ENCODE data around the gene VASN.
A peak's percentile ranks its signal among the peaks of the same experiment; 100 is the strongest.

VASN gene

DNA sequence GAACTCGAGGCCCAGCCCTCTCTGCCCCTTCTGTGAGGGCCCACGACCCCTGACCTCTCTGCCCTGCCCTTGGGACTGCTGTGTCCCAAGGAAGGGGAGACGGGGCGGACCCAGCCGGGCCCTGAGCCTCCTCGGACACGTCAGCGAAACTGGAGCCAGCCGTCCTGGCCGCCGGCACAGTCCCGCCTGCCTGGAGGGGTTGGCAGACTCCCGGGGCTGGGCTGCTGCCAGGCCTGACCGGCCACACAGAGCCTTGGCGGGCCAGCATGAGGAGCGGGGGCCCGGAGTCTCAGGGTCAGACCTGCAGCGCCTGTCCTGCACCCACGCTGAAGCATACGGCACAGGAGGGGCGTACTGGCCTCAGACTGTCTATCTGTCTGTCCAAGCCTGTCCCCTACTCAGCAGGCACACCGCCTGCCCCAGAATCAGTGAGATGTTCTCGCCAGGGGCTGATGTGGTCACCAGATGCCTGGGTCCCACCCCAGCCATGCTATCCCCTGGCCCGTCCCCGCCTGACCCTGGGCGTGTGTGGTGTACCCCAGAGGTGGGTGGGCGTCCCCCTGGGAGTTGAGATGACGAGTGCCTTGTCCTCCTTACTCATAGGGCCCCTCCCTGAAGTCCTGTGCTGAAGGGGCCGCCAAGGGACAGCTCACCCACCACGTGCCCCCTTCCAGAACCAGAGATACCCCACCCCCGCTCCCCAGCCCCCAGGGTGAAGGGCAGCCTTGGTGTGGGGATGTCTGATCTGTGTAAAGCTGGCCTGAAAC, 4.7 kb downstream of the VASN start:
- H3K27me3 ChIP-seq (ENCODE audit: low read depth, low read length), result no peaks in the 10 kb centered on the region
- no peak overlapping the region for H3K27ac ChIP-seq (ENCODE audit: low read length)
- H3K9me3 ChIP-seq (ENCODE audit: control insufficient read depth in 1 of 2, low read length in 2 of 2), result no peaks in the 10 kb centered on the region
- peaks cover 0 to 10% of the 10 kb centered on the region in 2 donors for H3K36me3 ChIP-seq (ENCODE audit: control insufficient read depth in 1 of 2, insufficient read depth in 2 of 2, low read length in 2 of 2)
- peaks cover 4 to 59% of the 10 kb centered on the region in 2 donors for H3K4me1 ChIP-seq (ENCODE audit: control insufficient read depth in 1 of 2, insufficient read depth in 2 of 2, low read length in 2 of 2)
- H3K4me3 ChIP-seq (ENCODE audit: low read depth in 1 of 2, low read length in 2 of 2), result peak overlapping the region; percentile 3 to 6

DNA sequence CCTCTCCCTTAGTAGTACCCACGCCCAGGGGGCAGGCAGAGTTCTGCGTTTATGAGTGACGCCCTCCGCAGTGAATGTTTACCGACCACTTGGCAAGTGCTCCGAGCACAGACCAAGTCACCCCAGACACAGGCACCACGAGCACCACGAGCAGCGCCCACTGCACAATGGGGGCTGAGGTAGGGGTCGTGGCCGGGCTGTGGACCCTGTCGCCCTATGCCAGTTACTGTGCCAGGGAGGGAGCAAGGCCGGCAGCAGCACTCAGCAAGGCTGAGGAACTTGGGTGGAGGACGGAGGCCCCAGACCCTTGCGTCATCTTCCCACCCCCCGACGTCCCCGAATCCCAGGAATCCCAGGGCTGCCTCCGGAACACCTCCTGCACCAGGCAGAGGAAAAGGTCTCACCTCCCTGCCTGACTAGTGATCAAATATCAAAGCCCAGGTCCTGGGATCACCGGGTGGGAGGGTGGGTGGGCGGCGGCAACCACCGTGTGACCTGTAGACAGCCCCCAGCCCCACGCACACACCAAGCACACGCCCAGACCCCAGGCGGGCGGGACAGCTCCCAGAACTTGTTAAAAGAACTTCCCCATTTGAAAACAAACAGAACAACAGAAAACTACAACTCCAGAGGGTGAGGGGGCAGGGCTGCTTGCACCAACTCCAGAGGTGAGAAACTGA, 5.4 kb downstream of the VASN start:
- Histone ChIP-seq H3K4me3 (ENCODE audit: low read depth in 1 of 2, low read length in 2 of 2) (peak overlapping the region in 1 of 2 donors; percentile 3), H3K9me3 (ENCODE audit: control insufficient read depth in 1 of 2, low read length in 2 of 2) (no peaks in the 10 kb centered on the region), H3K36me3 (ENCODE audit: control insufficient read depth in 1 of 2, insufficient read depth in 2 of 2, low read length in 2 of 2) (peaks cover 0 to 17% of the 10 kb centered on the region in 2 donors), H3K27ac (ENCODE audit: low read length) (no peak overlapping the region), H3K27me3 (ENCODE audit: low read depth, low read length) (no peaks in the 10 kb centered on the region), H3K4me1 (ENCODE audit: control insufficient read depth in 1 of 2, insufficient read depth in 2 of 2, low read length in 2 of 2) (peaks cover 4 to 59% of the 10 kb centered on the region in 2 donors)

DNA sequence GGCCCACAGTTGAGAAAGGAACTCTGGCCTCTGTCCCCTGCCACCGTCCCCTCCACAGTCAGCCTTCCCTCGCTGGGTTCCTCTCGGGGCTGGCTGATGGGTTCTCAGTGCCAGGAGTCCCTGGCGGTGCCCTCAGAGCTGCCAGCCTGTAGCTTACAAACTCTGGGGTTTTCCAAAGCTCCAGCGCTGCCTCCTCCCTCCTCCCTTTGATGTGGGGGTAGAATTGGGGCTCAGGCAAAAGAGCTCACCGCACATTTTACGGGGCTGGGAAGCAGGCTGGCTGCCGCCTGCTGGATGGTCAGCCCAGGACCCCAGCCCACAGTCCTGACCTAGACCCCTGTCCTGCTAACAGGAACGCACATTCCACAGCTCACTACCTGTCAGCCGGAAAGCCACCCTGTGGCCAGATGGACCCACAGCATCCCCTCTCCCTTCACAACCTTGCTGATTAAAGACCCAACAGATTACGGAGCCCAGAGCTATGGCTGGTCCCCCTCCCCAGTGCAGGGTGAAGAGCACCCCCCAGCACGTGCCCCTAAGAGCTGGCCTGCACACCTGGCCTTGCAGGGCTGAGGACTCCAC, 6.0 kb downstream of the VASN start:
- Histone ChIP-seq H3K27me3 (ENCODE audit: low read depth, low read length) (no peaks in the 10 kb centered on the region), H3K9me3 (ENCODE audit: control insufficient read depth in 1 of 2, low read length in 2 of 2) (no peaks in the 10 kb centered on the region), H3K27ac (ENCODE audit: low read length) (no peak overlapping the region), H3K4me1 (ENCODE audit: control insufficient read depth in 1 of 2, insufficient read depth in 2 of 2, low read length in 2 of 2) (peaks cover 4 to 53% of the 10 kb centered on the region in 2 donors), H3K4me3 (ENCODE audit: low read depth in 1 of 2, low read length in 2 of 2) (no peak overlapping the region), H3K36me3 (ENCODE audit: control insufficient read depth in 1 of 2, insufficient read depth in 2 of 2, low read length in 2 of 2) (peaks cover 0 to 22% of the 10 kb centered on the region in 2 donors)

- Histone ChIP-seq H3K36me3 (ENCODE audit: control insufficient read depth in 1 of 2, insufficient read depth in 2 of 2, low read length in 2 of 2) (peaks cover 0 to 22% of the 10 kb centered on the region in 2 donors), H3K27ac (ENCODE audit: low read length) (peak overlapping the region; percentile 45), H3K27me3 (ENCODE audit: low read depth, low read length) (no peaks in the 10 kb centered on the region), H3K4me1 (ENCODE audit: control insufficient read depth in 1 of 2, insufficient read depth in 2 of 2, low read length in 2 of 2) (peaks cover 4 to 47% of the 10 kb centered on the region in 2 donors), H3K4me3 (ENCODE audit: low read depth in 1 of 2, low read length in 2 of 2) (no peak overlapping the region), H3K9me3 (ENCODE audit: control insufficient read depth in 1 of 2, low read length in 2 of 2) (no peaks in the 10 kb centered on the region)
Observed at GRCh38 chr16:4378161-4378666, 6.6 kb downstream of the VASN start.

DNA sequence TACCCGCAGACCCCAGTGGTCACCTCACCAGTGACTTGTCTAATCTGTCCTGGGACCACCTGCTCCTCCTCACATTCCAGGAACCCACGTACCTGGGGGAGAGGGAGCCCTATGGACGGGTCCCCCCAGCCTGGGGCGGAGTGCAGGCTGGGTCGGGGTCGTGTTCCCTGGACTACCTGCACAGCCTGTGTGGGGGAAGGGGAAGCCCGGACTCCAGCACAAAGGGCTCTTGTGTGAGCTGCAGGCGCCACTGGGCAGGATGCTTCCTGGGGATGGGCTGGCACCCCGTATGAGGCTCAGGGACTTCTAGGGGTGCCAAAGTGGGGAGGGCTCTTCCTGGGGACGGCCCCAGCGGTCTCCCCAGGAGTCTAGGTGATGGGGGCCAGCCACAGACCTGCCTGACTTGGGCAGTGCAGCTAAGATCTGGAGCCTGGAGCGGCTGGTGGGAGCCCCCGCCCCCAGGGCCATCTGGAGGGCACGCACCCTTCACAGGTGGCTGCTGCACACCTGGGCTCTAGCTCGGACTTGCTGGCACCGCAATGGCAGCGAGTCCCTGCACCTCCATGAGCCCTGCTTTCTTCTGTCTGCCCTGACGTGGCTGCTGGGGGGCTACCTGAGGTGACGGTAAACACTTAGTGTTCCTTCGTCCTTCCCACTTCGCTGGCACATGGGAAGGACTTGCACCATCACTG, 7.5 kb downstream of the VASN start:
- Histone ChIP-seq H3K27ac (ENCODE audit: low read length) (peak overlapping the region; percentile 45), H3K4me1 (ENCODE audit: control insufficient read depth in 1 of 2, insufficient read depth in 2 of 2, low read length in 2 of 2) (peaks cover 0 to 38% of the 10 kb centered on the region in 2 donors)

GRCh38 chr16:4380119-4381063, 8.7 kb downstream of the VASN start:
- Histone ChIP-seq H3K36me3 (ENCODE audit: control insufficient read depth in 1 of 2, insufficient read depth in 2 of 2, low read length in 2 of 2) (peaks cover 0 to 31% of the 10 kb centered on the region in 2 donors), H3K9me3 (ENCODE audit: control insufficient read depth in 1 of 2, low read length in 2 of 2) (no peaks in the 10 kb centered on the region), H3K27me3 (ENCODE audit: low read depth, low read length) (no peaks in the 10 kb centered on the region), H3K27ac (ENCODE audit: low read length) (no peak overlapping the region), H3K4me1 (ENCODE audit: control insufficient read depth in 1 of 2, insufficient read depth in 2 of 2, low read length in 2 of 2) (peaks cover 0 to 27% of the 10 kb centered on the region in 2 donors), H3K4me3 (ENCODE audit: low read depth in 1 of 2, low read length in 2 of 2) (no peak overlapping the region)

More for the DNA sequence above, 7.5 kb downstream of the VASN start:
- peaks cover 0 to 29% of the 10 kb centered on the region in 2 donors for H3K36me3 ChIP-seq (ENCODE audit: control insufficient read depth in 1 of 2, insufficient read depth in 2 of 2, low read length in 2 of 2)
- no peak overlapping the region for H3K4me3 ChIP-seq (ENCODE audit: low read depth in 1 of 2, low read length in 2 of 2)
- H3K27me3 ChIP-seq (ENCODE audit: low read depth, low read length), result no peaks in the 10 kb centered on the region
- H3K9me3 ChIP-seq (ENCODE audit: control insufficient read depth in 1 of 2, low read length in 2 of 2), result no peaks in the 10 kb centered on the region

GRCh38 chr16:4381072-4381934, 9.7 kb downstream of the VASN start:
- Histone ChIP-seq H3K27ac (ENCODE audit: low read length) (no peak overlapping the region), H3K4me1 (ENCODE audit: control insufficient read depth in 1 of 2, insufficient read depth in 2 of 2, low read length in 2 of 2) (peaks cover 0 to 19% of the 10 kb centered on the region in 2 donors), H3K36me3 (ENCODE audit: control insufficient read depth in 1 of 2, insufficient read depth in 2 of 2, low read length in 2 of 2) (peaks cover 0 to 33% of the 10 kb centered on the region in 2 donors), H3K9me3 (ENCODE audit: control insufficient read depth in 1 of 2, low read length in 2 of 2) (no peaks in the 10 kb centered on the region), H3K27me3 (ENCODE audit: low read depth, low read length) (no peaks in the 10 kb centered on the region), H3K4me3 (ENCODE audit: low read depth in 1 of 2, low read length in 2 of 2) (no peak overlapping the region)

GRCh38 chr16:4381935-4382794, 10.5 kb downstream of the VASN start:
- Histone ChIP-seq H3K9me3 (ENCODE audit: control insufficient read depth in 1 of 2, low read length in 2 of 2) (no peaks in the 10 kb centered on the region), H3K4me1 (ENCODE audit: control insufficient read depth in 1 of 2, insufficient read depth in 2 of 2, low read length in 2 of 2) (peaks cover 0 to 13% of the 10 kb centered on the region in 2 donors), H3K36me3 (ENCODE audit: control insufficient read depth in 1 of 2, insufficient read depth in 2 of 2, low read length in 2 of 2) (peaks cover 3 to 40% of the 10 kb centered on the region in 2 donors), H3K27ac (ENCODE audit: low read length) (no peak overlapping the region), H3K4me3 (ENCODE audit: low read depth in 1 of 2, low read length in 2 of 2) (no peak overlapping the region), H3K27me3 (ENCODE audit: low read depth, low read length) (no peaks in the 10 kb centered on the region)

DNA sequence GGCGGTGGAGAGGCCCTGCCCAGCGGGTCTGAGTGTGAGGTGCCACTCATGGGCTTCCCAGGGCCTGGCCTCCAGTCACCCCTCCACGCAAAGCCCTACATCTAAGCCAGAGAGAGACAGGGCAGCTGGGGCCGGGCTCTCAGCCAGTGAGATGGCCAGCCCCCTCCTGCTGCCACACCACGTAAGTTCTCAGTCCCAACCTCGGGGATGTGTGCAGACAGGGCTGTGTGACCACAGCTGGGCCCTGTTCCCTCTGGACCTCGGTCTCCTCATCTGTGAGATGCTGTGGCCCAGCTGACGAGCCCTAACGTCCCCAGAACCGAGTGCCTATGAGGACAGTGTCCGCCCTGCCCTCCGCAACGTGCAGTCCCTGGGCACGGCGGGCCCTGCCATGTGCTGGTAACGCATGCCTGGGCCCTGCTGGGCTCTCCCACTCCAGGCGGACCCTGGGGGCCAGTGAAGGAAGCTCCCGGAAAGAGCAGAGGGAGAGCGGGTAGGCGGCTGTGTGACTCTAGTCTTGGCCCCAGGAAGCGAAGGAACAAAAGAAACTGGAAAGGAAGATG, 11.2 kb downstream of the VASN start:
- Histone ChIP-seq H3K4me1 (ENCODE audit: control insufficient read depth in 1 of 2, insufficient read depth in 2 of 2, low read length in 2 of 2) (peaks cover 0 to 7% of the 10 kb centered on the region in 2 donors), H3K27me3 (ENCODE audit: low read depth, low read length) (no peaks in the 10 kb centered on the region), H3K27ac (ENCODE audit: low read length) (no peak overlapping the region), H3K9me3 (ENCODE audit: control insufficient read depth in 1 of 2, low read length in 2 of 2) (no peaks in the 10 kb centered on the region), H3K4me3 (ENCODE audit: low read depth in 1 of 2, low read length in 2 of 2) (no peak overlapping the region), H3K36me3 (ENCODE audit: control insufficient read depth in 1 of 2, insufficient read depth in 2 of 2, low read length in 2 of 2) (peaks cover 4 to 44% of the 10 kb centered on the region in 2 donors)

All from muscle layer of duodenum (tissue), 2 donors.